Stimulated activated CD8-positive, alpha-beta memory T cell treated with anti-CD3 and anti-CD28 coated beads, Interleukin-15, amount 100 ng/mL, for 48 hours (primary cell): ENCODE data around the gene ADAD2.

Source experiments
- DNase-seq, 2 donors: peaks; one replicate each; pipeline ENCODE4 v3.0.0-alpha.2; 2020; ENCODE audit warnings: low read depth in 2 of 2

ADAD2 gene

DNA sequence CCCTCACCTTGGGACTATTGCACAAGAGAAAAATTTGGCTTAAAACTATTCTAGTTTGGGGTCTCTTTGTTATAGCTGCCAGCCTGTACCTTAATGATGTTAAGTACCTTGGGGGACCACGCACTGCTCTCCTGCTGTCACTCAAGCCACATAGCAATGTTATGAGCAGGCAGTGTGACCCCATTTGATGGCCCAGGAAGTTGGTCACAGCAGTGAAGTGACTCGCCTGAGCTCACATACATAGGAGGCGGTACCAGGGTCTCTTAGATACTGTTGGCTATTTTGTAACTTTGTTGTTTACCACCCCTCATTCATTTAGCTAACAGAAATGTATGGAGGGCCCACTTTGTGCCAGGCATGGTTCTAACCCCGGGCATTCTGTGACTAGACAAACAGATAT lies 32.5 kb downstream of the ADAD2 start:
- DNase-seq: no peak

DNA sequence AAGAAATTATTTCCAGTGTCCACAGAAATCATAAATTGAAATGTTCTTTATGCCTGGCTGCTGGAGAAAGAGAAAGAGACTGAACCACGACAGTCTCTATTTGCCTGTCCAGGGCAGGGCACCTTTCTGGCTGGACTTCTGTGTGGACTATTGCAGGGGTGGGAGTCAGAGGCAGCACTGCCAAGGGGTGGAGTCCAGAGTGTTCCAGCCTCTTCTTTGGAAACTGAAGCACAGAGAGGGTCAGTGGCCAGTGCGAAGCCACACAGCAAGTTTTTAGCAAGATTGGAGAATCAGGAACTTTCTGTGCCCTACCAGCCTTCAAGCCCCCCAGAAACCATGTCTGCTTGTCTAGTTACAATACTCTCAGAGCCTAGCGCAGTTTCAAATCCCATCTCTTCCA lies 33.6 kb downstream of the ADAD2 start:
- DNase-seq: no peak

DNA sequence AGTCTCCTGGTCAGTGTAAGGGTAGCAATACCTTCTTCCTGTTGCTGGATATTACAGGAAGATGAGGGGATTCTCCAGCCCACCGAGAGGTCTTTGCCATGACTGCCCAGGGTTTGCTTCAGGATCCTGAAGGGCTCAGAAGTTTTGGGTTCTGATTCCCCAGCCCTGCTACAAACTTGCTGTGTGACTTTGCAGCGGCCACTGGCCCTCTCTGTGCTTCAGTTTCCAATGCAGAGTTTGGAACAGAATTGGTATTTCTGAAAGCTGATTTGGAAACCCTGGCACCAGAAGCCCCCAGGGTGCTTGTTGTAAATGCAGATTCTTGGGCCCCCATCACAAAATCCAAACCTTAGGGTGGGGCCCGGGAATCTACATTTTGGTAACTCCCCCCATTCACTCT lies 34.2 kb downstream of the ADAD2 start:
- no peak for DNase-seq

- no peak for DNase-seq
Measured at GRCh38 chr16:84225571-84225970, 34.6 kb downstream of the ADAD2 start.

- DNase-seq: no peak
Measured at GRCh38 chr16:84226026-84226425, 35.1 kb downstream of the ADAD2 start.

GRCh38 chr16:84227548-84227947 lies 36.6 kb downstream of the ADAD2 start:
- DNase-seq: no peak

- no peak for DNase-seq
Measured at GRCh38 chr16:84228256-84228838, 37.4 kb downstream of the ADAD2 start.

DNA sequence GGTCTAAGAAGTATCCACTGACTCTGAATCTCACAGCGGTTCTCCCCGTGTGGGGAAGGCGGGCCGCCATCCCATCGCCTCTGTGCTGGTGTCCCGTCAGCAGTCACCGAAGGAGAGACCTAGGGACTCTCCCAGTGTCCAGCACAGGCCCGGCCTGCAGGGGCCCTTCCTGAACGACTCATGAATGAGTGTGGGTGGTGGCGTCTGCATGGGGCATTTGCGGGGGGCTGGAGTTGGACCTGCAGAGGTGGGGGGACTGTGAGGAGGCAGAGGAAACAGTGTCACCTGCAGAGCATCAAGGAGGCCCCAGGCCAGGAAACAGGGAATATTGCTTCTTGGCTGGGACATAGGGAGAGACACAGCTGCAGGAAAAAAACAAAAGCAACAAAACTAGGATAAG lies 38.5 kb downstream of the ADAD2 start:
- no peak for DNase-seq

DNA sequence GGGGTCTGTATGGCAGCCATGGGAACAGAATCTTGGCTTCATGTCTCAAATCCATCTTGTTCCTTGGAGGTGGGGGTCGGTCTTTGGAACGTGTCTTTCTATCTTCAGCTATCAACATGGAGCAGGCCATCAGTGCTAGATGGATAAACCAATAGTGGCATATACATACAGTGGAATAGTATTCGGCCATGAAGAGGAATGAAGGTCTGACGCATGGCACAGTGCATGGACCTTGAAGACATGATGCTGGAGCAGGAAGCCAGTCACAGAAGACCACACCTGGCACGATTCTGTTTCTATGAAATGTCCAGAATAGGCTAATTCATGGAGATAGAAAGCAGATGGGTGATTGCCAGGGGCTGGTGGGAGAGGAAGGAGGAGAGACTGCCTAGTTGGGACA lies 41.1 kb downstream of the ADAD2 start:
- DNase-seq: no peak

DNA sequence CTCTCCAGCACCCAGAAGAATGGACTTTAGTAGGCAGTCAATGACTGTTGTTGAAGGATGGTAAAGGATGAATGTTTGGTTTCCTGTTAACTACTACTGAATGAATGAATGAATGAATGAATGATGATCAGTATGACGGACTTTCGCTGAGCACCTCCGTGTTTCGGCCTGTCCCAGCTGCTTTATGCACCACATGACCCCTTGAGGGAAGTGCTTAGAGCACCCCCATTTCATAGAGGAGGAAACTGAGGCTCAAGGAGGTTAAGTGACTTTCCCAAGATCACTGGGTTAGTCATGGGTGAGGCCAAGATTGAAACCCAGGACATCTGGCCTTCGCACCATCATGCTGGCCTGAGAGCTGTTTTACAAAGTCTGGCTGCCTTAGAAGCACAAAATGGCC lies 42.0 kb downstream of the ADAD2 start:
- DNase-seq: no peak

- DNase-seq: no peak
Measured at GRCh38 chr16:84233748-84234147, 42.8 kb downstream of the ADAD2 start.

- DNase-seq: no peak
Measured at GRCh38 chr16:84234321-84235241, 43.6 kb downstream of the ADAD2 start.

DNA sequence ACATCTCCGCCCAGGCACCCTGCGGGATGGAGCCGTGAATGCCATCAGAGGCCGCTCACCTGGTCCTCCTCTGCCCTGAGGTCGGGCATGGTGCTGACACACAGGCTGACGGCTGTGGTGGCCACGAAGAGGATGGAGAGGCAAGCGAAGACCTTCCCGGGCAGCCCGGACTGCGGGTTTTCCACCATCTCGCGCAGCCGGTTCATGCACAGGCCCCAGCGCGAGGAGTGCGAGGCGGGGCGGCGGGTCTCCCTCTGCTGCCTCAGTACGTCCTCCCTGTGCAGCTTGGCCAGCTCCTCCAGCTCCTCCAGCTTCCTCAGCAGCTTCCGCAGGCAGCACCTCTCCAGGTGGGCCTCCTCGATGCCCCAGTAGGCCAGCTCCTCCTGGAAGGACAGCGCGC lies 45.7 kb downstream of the ADAD2 start:
- DNase-seq: no peak

DNA sequence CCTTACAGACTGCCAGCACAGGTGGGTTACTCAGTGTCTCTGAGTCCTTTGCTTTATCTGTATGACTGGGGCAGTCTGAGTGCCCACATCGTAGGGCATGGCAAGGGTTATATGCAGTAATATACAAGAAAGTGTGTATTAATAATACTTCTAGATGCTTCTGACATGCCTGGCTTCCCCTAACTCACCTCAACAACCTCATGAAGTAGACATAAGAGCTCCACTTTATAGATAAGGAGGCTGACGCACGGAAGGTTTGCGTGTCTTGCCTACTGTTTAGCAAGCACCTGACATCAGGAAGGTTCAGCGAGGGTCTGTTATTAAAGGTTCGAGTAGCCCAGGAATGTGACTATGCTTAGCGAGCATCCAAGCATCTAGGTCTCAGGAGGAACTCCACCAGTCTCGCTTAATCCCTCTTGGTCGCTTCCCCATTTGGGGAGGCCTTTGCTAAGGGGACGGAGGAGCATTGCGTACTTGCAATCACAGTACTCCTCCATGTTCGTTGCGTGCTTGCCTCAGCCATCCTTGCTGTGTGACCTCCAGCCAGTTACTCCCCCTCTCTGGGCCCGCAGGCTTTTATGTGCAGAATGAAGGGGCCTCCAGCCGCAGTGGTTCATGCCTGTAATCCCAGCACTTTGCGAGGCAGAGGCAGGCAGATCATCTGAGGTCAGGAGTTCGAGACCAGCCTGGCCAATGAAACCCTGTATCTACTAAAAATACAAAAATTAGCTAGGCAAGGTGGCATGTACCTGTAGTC lies 47.2 kb downstream of the ADAD2 start:
- no peak for DNase-seq

DNA sequence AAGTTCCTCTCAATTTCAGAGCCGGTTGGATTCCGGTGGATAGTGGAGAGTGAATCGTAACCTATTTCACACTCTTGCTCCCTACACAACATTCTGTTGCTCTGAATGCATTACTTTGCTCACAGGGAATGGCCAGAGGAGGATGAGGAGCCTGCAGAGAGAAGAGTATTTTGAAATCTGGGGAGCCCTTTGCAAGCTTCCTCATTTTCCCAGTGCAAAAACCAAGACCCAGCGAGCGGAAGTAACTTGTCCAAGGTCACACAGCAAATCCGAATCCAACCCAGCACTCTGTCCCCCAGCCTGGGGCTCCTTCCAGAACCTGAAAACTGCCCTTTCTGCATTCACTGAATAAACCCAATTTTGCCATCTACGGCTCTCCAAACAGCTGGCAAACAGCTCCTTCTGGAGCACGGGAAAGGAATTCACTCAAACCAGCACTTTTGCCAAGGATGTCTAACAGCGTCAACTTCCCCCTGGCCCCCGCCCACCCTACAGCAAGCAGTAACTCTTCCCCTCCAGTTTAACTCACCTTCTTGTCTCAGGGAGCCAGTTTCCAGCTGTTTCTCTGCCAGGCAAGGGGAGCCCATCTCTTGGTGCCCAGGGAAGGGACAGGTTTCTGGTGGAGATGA lies 48.3 kb downstream of the ADAD2 start:
- DNase-seq: no peak

DNA sequence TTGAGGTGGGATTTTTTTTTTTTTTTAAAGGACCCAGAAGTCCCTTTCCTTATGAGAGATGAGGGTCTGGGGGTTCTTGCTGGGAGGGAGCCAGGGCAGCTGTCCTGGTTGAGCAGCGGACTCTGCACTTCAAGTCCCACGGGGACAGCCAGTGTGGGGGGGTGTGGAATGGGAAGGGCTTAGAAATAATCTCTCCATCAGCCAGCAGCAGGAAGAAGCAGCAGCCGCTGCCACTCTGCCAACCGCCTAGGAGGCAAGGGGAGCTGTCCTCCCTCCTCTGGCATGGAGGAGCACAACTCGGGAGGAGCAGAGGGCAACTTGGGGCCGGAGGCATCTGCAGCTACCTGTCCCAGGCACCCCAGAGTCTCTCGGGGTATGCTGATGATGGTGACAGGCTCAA lies 49.0 kb downstream of the ADAD2 start, which contains the start of gene KCNG4:
Gene KCNG4, minus strand, starts transcription at position 104 of the 400 bp plus-strand sequence. CDS start 2,527 bp downstream, outside the sequence.
- DNase-seq: no peak

- DNase-seq: no peak
Measured at GRCh38 chr16:84240455-84240854, 49.5 kb downstream of the ADAD2 start.

- DNase-seq: no peak
Measured at GRCh38 chr16:84241778-84242177, 50.8 kb downstream of the ADAD2 start.

DNA sequence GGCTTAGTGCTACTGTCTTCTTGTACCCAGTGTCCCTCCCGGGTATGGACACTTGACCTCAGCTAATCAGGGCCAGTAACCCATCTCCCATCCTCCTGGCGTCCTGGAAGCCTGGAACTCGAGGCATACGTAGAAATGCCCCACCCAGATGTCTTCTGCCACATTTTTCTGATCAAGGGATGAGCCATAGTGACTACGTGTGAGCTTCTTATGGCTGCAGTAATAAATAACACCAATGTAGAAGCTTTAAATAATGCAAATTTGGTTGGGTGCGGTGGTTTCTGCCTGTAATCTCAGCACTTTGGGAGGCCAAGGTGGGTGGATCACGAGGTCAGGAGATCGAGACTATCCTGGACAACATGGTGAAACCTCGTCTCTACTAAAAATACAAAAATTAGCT lies 51.9 kb downstream of the ADAD2 start:
- no peak for DNase-seq

- DNase-seq: no peak
Measured at GRCh38 chr16:84243732-84244131, 52.8 kb downstream of the ADAD2 start.

GRCh38 chr16:84244728-84245127 lies 53.8 kb downstream of the ADAD2 start:
- DNase-seq: no peak
